Measurements from ENCODE around the gene HDGFL2. TPM values are rescaled to one million over a fixed set of nuclear protein-coding genes. Genes with fewer than 3 reads are reported as not detected.
"Not testable (repeated sequence)": the region's sequence is repeated elsewhere in the genome, so short reads cannot be mapped to it uniquely, and the experiment has no call there.

Gene HDGFL2
- total RNA-seq, 1 donor from 2014 or later: 32.8 TPM

DNA sequence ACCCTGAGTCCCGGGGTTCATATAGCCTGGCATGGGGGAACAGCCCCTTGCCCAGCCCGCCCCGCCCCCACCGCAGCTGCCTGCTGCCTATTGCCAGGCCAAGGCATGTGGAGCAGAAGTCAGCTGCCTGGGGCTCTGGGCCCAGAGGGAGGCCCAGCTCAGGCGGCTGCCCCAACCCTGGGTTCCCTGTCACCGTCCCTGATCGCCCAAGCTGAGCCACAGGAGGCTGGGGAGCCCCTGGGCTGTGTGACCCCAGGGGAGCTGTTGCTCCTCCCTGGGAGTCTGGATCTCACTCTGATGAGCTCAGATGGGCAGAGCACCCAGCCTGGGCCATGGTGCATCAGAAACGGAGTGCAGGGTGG lies 44.8 kb downstream of the HDGFL2 start:
- no peak for DNase-seq

DNA sequence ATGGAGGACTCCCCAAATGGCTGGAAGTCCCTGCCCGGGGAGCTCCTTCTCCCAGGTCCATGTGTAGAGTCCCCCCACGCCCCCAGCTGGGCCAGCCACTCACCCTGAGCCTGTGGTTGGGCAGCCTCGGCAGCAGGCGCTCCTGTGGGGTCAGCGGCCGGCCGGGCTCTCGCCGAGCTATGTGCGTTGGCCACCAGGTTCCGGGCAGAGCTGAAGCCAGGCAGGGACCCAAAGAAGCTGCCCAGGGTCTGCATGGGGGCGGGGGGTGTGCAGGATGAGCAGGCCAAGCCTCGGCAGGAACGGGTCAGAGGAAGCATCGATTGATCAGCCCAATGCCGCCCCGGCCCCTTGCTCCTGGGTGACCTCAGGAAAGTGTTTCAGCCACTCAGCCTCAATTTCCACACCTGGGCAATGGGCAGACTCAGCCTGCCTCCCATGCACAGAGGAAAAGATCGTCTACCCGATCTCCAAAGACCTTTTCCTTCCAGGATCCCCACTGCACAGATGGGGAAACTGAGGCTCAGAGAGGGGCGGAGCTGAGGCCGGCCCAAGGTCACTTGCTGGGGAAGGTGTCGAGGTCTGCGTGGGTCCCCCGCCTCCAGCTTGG lies 45.5 kb downstream of the HDGFL2 start:
- no peak for DNase-seq

DNA sequence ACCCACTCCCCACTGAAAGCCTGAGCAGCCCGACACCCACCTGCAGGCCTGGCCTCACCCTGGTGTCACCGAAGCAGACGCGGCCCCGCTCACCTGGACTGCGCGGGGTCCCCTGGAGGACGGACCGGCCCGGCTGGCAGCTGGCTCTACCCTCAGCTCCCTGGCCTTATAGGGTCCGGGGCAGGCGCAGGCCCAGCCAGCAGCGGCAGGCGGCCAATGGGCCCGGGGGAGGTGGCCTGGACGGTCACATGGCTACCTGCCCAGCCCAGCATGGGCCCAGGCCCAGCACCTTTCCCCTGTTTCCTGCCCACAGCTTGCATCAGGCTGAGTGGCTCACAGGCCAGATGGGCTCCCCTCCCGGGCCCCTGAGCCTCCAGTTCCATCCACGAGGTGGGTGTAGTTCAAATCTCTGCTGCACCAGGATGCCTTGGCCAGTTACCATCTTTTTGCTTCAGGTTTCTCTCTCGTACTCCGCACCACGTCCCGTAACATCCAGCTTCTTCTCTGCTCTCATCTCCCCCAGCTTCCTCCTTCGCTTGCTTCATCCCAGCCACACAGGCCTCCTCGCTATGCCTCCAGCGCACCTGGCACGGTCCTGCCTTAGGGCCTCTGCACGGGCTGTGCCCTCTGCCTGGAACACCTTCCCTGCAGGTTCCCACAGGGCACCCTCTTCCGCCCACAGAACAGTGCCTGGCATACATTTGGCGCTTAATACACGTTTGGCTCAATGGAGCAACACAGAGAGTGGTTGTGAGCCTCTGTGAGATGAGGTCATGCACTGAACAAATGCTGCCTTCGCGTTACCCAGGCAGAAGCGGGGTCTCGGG lies 46.5 kb downstream of the HDGFL2 start, which contains the start of gene PLIN4:
PLIN4 (minus strand) TSS at position 142 of the 827 bp plus-strand sequence. CDS start 214 bp downstream, outside the sequence.
- no peak for DNase-seq

DNA sequence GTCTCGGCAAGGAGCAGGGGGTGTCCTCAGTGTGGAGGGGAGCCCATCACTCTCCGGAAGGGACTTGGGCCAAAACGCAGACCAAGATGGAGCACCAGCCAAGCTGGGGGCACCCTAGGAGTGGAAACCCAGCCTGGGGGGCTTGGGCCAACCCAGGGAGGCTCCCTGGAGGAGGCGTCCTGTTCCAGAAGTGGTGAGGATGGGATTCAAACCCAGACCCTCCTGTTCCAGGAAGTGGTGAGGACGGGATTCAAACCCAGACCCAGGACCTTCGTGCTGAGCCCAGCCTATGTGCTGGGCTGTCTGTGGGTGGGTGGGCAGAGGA lies 47.0 kb downstream of the HDGFL2 start:
- no peak for DNase-seq

DNA sequence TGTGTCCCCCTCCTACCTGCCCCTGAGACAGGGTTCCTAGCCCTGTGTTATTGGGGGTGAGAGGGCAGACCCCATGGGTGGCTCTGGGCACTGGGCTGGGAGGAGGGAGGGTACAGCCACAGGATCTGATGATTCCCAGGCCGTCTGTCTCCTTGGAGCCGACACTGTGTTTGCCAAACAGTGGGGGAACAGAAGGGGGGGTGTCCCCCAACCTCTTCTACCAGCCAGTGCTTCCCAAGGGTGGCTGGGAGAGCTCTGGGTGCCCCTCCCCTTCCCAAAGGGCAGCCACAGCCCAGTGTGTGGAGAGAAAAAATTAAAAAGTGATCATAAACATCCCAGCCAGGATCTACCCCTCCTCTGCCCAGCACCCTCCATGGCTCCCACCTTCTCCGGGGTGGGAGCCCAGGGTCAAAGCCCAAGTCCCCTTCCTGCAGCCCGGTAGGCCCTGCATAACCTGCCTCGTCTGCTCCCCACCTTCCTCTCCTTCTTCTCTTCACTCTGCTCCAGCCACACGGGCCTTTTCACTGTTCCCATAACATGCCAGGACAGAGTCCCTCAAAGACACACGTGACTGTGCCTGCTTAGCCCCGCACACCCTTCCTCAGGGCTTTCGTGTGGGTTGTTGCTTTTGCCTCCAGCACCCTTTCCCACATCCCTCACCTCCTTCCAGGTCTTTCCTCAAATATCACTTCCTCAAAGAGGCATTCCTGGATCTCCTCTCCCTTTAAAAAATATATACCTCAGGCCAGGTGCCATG lies 47.6 kb downstream of the HDGFL2 start:
- DNase-seq: no peak

DNA sequence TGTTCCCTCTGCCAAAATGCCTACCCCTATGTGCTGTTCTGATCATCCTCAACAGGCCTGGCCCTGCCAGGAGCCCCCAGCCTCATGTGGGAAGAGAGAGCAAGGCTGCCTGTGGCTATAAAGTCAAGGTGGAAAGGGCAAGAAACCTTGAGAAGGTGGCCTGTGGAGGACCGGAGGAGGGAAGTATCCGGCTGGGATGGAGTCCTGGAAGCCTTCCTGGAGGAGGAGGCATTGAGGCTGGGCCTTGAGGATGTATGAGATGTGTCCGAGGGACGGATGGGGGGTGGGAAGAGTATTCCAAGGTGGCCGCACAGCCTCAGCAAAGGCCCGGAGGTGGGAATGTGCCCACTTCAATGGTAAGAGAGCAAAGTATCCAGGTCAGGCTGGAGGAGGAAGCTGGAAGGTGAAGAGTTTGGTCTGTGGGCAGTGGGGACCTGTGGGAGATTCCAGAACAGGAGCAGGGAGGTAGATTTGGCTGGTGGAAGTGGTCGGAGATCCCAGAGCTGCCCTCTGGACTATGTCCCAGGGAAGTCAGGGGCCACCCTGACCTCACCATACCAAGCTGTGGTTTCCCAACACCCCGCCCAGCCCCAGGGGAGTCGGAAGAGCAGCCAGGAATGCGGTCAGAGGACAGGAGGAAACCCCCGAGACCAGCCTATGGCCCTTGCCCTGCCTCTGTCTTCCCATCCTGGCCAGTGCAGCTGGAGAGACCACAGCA lies 49.2 kb downstream of the HDGFL2 start:
- no peak for DNase-seq

DNA sequence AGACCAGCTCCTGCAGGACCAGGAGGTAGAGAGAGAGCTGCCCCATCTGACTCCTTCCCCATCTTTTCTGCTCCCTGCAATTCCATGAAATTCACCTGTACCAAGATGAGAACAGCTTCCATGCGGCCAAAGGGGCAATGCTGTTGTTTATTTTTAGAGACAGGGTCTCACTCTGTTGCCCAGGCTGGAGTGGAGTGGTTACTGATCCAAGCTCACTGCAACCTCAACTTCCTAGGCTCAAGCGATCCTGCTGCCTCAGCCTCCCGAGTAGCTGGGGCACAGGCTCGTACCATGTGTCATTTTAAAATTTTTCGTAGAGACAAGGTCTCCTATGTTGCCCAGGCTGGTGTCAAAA lies 49.8 kb downstream of the HDGFL2 start:
- no peak for DNase-seq

DNA sequence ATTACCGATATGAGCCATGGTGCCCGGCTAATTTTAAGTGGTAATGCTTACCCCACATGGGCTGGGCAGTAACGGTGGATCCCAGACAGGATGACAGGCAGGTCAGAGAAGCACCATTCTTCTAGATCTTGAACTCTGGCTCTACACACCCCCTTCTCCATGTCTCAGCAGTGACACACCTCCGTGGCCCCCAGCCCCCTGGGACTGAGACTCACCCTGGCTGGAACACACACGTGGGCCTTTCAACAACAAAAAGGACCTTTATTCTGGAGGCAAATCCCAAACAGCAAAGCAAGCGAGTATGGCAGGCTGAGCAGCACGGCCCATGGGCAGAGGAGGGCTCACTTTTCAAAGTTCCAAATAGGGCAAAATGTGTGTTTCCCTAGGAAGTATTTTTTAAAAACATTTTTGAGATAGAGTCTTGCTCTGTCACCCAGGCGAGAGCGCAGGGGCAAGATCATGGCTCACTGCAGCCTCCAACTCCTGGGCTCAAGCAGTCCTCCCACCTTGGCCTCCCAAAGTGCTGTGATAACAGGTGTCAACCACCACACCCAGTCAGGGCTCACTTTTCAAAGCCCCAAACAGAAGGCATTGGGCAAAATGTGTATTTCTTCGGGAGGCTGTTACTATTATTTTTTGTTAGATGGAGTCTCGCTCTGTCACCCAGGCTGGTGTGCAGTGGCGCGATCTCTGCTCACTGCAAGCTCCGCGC lies 50.4 kb downstream of the HDGFL2 start:
- DNase-seq: no peak

DNA sequence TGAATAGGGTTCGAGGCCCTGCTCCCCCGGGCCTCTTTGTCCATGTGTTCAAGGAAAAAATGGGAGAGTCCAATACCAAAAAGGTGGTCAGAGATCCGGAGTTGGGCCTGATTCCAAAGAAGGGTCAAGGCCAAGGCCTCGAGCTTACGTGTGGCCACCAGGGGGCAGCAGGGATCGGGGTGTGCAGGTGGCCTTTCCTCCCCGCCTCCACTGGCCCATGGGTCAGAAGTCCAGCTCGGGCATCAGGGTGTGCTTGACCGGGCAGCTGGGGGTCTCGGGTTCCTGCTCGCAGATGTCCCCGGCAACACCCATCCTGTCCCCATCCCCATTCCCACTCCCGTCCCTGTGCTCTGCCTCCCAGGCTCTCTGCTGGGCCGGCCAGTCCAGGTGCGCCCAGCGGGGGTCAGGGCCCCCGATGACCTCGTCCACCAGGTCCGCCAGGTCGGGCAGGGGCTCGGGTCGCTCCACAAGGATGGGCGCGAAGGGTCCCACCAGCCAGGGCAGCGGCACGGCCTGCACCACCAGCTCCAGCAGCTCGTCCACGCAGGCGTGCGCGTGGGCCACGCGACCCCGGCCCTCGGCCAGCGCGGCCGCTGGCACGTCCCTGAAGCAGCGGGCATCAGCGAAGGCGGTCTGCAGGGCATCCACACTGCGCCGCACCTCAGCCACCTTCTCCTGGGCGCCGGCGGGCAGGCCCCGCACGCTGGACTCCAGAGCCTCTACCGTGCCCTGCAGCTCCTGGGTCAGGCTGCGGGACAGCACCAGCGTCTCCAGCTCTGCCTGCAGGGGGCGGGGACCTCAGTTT lies 51.4 kb downstream of the HDGFL2 start:
- no peak for DNase-seq

DNA sequence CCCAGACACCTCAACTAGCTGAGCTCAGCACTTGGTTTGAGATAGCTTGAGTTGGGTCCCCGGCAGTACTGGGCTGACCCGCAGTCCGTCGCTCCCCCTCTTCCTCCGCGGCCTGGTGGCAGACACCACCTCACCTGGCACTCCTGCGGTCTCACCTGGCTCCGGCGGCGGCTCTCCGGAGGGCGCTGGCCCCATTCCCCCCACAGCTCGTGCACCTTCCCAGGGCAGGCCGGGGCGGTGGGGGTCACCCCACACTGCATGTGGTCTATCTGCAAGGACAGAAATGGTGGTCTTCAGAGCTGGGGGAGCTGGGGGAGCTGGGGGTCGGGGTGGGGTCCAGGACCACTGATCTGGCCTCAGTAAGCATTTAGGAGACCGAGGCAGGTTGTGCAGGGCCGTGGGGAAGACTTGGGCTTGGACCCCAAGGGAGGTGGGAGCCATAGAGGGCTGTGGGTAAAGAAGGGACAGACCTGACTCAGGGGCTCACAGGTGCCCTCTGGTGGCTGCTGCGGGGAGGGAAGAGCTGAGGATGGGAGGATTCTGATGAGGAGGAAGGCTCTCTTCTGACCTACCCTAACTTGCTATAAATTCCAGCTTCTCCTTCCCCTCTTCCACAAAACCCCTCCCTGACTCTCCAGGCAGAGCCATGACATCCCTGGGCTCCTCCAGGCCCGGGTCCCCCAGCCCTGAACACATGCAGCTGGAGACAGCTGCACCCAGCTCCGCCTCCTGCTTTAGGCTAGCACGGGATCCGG lies 52.9 kb downstream of the HDGFL2 start:
- DNase-seq: no peak

DNA sequence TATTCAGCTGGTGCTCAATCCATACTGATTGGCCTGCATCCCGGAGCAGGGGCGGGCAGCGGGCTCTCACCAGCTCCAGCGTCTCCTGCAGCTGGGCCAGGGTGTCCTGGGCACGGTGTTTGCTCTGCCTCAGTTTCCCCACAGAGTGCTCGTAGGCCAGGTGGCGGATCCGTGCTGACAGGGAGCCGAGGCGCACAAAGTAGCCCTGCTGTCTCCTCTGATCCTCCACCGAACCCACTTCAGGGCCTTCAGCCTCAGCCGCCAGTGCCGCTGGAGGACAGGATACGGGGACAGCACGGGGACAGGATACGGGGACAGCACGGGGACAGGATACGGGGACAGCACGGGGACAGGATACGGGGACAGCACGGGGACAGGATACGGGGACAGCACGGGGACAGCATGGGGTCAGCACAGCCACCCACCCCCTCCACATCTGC lies 53.5 kb downstream of the HDGFL2 start:
- no peak for DNase-seq

DNA sequence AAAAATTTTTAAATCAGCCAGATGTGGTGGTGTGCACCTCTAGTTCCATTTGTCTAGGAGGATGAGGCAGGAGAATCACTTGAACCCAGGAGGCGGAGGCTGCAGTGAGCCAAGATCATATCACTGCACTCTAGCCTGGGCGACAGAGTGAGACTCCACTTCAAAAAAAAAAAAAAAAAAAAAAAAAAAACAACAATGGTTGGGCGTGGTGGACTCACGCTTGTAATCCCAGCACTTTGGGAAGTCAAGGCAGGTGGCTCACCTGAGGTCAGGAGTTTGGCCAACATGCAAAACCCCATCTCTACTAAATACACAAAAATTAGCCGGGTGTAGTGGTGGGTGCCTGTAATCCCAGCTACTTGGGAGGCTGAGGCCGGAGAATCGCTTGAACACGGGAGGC lies 55.3 kb downstream of the HDGFL2 start:
- not testable (repeated sequence) for DNase-seq

DNA sequence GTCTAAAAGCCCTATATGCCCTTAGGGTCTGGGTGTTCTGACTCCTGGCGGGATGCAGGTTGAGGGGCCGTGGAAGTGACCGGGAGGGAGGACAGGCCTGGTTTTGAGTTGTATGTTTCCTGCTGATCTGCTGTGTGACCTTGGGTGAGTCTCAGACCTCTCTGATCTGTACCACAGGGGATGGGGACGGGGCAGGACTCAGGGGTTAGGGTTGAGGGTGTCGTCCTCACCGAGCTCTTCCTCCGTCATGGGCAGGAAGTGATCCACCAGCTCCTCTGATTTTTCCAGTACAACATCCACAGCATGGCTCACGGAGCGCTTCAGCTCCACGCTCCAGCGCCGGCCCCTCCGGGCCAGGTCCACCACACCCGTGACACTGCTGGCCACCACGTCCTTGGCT lies 56.7 kb downstream of the HDGFL2 start:
- DNase-seq: no peak

DNA sequence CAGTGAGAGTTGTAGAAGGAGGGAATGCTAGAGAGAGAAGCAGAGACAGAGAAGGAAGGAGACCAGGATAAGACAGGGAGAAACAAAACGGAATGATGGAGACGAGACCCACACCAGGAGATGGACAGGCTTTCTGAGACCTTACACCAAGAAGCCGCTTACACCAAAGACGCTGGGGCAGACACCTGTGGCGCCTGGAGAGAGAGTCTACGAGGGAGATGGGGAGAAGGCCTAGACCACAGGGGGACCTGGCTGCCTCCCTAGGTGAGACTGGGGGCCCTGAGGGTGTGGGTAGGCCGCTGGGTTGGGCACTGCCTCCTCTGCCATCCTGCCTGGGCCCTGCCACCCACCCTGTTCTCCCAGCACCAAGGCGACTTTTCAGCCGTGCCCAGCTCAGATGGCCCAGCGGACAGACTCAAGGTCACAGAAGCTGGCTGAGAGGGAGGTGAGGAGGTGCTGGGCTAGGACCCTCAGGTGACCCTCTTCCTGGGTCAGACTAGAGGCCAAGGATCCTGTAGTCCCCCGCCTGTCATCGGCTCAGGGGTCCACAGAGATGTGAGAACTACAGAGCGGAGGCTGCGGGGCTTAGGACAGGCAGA lies 57.9 kb downstream of the HDGFL2 start:
- no peak for DNase-seq

DNA sequence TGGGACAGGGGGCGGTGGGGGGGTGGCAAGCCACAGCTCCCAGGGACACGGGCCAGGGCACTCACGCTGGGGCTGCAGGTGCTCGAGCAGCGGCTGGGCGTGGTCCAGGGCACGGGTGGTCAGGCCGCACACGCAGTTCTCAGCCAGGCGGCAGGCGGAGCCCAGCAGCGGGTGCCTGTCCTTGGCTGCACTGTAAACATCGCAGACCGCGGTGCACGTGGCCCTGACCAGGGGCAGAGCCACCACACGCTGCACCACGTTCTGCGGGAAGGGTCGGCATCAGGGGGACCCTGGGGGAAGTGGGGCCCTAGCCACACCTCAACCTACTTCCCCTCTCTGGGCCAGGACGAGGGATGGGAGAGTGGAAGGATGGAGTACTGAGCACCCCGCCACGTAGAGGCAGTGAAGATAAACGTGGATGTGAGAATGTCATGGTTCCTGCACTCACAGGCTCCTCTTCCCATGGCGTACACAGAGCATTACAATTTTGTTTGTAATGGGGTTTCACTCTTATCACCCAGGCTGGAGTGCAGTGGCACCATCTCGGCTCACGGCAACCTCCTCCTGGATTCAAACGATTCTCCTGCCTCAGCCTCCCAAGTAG lies 59.6 kb downstream of the HDGFL2 start:
- DNase-seq: no peak

DNA sequence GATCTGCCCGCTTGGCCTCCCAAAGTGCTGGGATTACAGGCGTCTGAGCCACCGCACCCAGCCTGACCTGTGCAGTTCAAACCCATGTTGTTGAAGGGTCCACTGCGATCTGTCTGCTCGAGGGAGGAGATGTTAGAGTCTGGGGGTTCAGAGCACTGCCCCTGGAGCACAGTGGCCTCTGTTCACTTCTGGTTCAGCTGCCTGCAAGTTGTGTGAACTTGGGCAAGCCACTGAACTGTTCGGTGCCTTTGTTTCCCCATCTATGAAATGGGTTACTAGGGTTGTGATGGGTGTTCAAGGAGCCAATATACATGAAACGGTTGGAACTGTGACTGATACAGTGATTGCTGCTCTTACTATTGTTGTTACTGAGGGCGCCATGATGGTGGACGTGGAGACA lies 61.2 kb downstream of the HDGFL2 start:
- no peak for DNase-seq

DNA sequence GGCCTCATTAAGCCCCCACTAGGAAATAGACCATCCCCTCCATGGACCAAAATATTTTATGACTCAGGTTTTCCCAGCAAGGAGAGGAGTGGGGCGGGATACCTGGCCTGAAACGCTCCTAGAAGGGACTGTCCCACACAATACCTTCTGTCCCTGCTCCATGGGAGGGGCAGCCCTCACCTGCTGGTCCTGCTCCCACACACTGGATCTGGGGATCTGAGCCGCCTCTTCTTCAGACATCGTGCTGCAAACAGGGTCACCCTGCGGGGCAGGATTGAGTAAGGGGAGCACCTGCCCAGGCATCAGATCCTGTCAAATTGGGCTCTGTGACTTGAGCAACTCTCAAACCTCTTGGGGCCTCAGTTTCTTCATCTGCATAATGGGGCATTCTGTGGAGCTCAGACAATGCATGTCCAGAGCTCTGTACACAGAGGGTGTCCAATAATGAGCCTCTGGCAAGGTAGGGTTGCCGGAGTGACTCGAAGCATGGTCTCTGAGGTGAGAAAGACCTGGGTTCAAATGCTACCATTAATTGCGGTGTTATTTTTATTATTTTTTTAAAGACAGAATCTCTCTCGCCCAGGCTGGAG lies 61.8 kb downstream of the HDGFL2 start:
- DNase-seq: no peak

DNA sequence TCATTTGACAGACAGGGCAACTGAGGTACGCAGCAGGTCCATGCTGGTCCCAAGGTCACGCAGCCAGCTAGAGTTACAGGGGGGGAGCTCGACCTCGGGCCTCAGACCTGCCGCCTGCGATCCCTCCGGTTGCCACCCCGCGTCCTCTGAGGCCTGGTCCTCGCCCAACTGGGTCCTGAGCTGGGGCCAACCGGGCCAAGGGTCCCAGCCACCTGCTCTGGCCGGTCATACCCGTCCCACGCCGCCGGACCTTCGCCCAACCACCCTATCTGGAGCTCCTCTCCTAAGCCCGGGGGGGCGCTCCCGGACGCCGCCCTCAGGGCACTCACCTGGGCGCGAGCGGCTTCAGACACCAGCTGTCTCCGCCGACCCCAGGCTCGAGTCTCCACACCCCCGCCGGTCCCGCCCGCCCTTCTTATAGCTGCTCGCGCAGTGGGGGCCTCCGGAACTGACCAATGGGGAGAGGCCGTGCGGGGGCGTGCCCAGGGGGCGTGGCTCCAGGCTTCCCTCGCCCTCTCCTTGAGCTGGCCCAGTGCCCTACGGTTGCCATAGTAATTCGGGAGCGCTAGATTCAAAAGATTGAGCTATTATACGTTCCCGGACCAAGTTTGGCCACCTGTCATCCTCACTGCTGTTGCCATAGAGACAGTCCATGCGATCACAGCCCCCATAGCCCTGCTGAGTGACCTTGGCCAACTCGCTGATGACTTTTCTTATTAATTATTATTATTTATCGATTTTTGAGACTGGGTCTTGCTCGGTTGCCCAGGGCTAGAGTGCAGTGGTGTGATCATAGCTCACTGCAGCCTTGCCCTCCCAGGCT lies 63.0 kb downstream of the HDGFL2 start, which contains the start of gene PLIN5:
PLIN5 (minus strand) TSS at position 389 of the 823 bp plus-strand sequence. CDS start 1,150 bp downstream, outside the sequence.
- peak; percentile 47 for DNase-seq
